Epithelial cell of esophagus (primary cell): ENCODE results near the gene ATG2A.

Source experiments
- DNase-seq: peaks from one replicate; pipeline ENCODE4 v3.0.0; 2010; ENCODE audit warnings: low read depth
- H3K4me3 ChIP-seq: 2 replicates; pipeline ENCODE4 v1.5.1; 2011; ENCODE audit warnings: mild to moderate bottlenecking, low read length, control low read depth
- CTCF ChIP-seq: IDR thresholded peaks from 2 replicates; pipeline ENCODE4 v1.5.1; 2011; ENCODE audit warnings: low read depth, mild to moderate bottlenecking, low read length, control low read depth, inconsistent platforms; ENCODE audit not compliant: insufficient read depth; ENCODE audit errors: missing control alignments

The ATG2A gene

GRCh38 chr11:64887234-64887756, 29.7 kb downstream of the ATG2A start:
- H3K4me3 ChIP-seq: no peak overlapping the region
- no peak for TF ChIP-seq CTCF
- DNase-seq: no peak

GRCh38 chr11:64885367-64886286, 31.4 kb downstream of the ATG2A start:
- no peak overlapping the region for H3K4me3 ChIP-seq
- no peak for TF ChIP-seq CTCF
- peak; percentile 80 for DNase-seq

- H3K4me3 ChIP-seq: no peak overlapping the region
- no peak for TF ChIP-seq CTCF
- no peak for DNase-seq
These were observed 33.0 kb downstream of the ATG2A start for GRCh38 chr11:64884019-64884418.

DNA sequence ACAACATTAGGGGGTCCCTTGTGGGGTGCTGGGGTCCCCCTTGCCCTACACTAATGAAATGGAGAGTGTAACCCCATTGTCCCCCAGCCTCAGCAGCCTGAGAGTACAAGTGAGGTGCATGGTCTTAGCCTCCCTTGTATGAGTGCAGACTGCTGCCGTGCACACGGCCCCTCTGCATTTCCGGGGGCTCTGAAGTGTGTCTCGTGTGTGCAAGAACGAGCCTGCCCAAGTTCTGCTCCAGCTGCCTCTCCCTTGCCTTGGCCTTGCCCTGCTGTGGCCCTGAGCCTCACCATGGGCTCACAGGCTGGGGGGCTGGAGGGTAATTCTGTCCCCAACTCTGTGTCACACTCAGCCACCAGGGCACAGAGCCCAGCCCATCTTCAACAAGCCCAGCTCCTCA, 33.4 kb downstream of the ATG2A start:
- no peak overlapping the region for H3K4me3 ChIP-seq
- DNase-seq: no peak
- no peak for TF ChIP-seq CTCF

DNA sequence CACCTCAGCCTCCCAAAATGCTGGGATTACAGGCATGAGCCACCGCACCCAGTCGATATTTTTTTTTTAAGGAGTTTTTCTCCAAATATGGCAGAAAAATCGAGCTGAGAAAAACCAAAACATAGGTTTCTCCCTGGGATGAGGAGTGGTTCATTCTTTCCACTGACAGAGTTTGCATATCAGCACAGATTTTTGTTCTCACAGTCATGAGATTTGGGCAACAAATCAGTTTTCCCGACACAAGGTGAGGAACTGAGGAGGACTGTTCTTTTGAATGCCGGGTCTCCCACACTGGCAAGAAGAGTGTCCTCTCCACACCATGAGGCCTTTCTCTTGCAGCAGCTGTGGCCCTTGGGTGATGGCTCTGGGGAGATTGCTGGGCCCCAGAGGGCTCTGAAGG, 34.8 kb downstream of the ATG2A start:
- H3K4me3 ChIP-seq: no peak overlapping the region
- TF ChIP-seq CTCF: no peak
- no peak for DNase-seq

GRCh38 chr11:64881476-64881875, 35.5 kb downstream of the ATG2A start:
- TF ChIP-seq CTCF: no peak
- H3K4me3 ChIP-seq: no peak overlapping the region
- DNase-seq: peak; percentile 88
